Right hindlimb (tissue), 1 donor: Measurements from ENCODE around the gene OSBP2.
A peak's percentile ranks its signal among the peaks of the same experiment; 100 is the strongest.
"Not testable (repeated sequence)": the region's sequence is repeated elsewhere in the genome, so short reads cannot be mapped to it uniquely, and the experiment has no call there.

ENCODE experiments used
- DNase-seq: peaks from one replicate; pipeline ENCODE4 v3.0.0-alpha.2; 2018

Gene OSBP2, protein sequence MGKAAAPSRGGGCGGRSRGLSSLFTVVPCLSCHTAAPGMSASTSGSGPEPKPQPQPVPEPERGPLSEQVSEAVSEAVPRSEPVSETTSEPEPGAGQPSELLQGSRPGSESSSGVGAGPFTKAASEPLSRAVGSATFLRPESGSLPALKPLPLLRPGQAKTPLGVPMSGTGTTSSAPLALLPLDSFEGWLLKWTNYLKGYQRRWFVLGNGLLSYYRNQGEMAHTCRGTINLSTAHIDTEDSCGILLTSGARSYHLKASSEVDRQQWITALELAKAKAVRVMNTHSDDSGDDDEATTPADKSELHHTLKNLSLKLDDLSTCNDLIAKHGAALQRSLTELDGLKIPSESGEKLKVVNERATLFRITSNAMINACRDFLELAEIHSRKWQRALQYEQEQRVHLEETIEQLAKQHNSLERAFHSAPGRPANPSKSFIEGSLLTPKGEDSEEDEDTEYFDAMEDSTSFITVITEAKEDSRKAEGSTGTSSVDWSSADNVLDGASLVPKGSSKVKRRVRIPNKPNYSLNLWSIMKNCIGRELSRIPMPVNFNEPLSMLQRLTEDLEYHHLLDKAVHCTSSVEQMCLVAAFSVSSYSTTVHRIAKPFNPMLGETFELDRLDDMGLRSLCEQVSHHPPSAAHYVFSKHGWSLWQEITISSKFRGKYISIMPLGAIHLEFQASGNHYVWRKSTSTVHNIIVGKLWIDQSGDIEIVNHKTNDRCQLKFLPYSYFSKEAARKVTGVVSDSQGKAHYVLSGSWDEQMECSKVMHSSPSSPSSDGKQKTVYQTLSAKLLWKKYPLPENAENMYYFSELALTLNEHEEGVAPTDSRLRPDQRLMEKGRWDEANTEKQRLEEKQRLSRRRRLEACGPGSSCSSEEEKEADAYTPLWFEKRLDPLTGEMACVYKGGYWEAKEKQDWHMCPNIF

DNA sequence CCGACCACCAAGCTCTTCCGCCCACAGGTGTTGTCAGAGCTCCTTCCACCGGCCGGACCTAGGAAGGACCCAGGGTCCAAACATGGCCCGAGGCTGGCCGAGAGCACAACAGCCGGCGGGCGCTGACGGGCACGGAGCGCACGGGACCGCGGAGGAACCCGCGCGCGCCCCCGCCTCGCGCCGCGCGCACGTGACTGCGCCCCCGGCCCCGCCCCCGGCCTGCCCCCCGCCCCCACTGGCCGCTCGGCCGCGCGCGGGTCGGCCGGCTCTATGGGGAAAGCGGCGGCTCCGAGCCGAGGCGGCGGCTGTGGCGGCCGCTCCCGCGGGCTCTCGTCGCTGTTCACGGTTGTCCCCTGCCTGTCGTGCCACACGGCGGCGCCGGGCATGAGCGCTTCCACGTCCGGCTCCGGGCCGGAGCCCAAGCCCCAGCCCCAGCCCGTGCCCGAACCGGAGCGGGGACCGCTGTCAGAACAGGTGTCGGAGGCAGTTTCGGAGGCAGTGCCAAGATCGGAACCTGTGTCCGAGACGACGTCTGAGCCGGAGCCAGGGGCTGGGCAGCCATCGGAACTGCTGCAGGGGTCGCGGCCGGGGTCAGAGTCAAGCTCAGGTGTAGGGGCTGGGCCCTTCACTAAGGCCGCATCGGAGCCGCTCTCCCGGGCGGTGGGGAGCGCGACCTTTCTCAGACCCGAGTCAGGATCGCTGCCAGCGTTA lies at the start of gene OSBP2:
OSBP2 (plus strand) TSS at position 235 of the 711 bp plus-strand sequence; CDS start at position 271, 36 bp downstream.
- peak; percentile 36 for DNase-seq

DNA sequence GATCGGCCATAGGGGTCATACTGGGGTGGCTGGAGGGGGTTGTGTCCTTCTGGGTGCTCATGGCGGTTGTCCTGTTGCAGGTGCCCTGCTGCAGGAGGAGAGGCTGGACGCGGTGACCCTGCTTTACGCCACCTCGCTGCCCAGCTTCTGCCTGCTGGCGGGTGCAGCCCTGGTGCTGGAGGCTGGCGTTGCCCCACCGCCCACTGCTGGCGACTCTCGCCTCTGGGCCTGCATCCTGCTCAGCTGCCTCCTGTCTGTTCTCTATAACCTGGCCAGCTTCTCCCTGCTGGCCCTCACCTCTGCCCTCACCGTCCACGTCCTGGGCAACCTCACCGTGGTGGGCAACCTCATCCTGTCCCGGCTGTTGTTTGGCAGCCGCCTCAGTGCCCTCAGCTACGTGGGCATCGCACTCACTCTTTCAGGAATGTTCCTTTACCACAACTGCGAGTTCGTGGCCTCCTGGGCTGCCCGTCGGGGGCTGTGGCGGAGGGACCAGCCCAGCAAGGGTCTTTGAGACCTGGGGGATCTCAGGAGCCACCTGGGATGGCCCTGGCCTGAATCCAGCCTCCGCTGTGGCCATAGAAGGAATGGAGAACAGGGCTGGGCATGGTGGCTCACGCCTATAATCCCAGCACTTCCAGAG lies 48.0 kb upstream of the OSBP2 start:
- DNase-seq = no peak

DNA sequence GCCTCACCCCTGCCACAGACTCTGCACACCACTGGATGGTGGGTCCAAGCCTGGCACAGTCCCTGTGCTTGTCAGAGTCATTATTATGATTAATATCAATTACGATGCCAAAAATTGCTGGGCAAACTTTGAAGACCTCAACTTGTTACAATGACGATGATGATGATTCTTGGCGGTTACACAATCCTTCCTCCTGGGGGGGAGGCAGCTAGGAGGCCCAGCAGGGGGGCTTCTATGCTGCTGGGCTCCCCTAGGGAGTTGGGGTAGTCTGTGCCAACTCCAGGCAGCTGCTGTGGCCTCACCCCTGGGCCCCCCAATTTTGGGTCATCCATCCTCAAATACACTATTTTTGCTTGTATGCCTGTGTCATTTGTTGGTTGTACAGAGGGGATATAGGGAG lies 47.1 kb upstream of the OSBP2 start:
- no peak for DNase-seq

DNA sequence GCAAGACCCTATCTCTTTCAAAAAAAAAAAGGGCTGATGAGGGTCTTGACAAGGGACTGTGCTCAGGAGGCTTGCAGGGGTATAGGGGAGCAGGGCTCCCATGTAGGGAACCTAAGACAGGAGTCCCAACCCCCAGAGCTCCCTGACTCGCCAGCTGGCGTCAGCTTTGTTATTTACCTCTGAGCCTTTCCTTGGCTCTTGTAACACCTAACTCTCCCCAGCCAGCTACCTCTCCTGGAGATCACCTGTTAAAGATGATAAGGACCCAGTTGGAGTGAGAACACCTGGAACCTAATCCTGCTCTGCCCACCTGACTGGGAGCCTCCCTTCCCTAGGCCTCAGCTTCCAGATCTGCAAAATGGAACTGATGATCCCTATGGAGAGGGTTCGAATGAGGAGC lies 45.8 kb upstream of the OSBP2 start:
- no peak for DNase-seq

DNA sequence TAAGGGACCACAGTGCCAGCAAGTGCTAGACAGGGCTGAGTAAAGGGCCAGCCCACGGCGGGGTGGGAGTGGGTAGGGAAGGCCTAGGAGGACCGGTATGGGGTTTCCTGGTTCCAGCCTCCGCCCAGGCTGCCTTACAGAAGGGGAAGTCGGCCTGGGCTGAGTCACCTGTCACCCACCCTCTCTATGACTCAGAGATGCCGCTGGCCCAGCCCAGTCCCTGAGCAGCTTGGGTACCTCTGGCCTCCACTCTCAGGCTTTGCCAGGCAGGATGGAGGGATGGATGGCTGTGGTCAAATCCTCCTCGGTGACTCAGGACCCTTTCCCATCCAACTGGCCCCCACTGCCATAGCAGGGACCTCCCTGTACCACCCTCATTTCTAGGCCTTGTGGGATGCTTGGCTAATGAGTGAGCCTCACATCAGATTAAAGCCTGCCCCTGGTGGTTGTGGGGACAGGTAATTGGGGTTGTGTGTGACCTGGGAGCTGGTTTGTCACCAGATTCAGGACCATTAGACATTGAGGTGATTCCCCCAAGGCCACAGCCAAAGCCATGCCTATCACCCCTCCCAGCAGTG lies 45.2 kb upstream of the OSBP2 start:
- DNase-seq = no peak

DNA sequence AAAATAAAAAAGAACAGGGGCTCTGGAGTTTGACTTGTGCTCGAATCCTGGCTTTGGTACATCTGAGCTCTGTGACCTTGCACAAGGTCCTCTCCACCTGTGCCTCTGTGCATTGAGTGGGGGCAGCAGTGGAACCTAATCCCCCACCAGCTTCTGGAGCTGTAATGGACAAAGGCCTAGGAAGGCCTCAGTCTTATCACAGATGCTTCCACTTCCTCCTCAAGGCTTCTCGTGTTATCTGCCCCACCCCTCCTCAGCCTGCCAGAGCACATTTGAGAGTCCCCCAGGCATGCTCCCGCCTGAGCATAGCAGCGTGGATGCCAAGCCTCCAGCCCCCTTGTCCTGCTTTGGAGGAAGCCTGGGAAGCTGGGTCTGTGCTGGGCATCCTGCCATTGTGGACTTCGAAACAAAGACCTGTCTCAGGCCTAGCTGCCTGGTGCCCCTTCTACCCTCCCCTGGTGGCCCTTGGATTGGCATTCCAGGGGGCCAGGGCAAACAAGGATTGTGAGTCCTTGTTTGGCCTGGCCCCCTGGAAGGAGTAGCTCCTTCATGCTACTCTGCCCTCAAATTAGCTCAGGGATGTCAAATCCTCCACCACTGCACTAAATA lies 44.1 kb upstream of the OSBP2 start:
- no peak for DNase-seq

DNA sequence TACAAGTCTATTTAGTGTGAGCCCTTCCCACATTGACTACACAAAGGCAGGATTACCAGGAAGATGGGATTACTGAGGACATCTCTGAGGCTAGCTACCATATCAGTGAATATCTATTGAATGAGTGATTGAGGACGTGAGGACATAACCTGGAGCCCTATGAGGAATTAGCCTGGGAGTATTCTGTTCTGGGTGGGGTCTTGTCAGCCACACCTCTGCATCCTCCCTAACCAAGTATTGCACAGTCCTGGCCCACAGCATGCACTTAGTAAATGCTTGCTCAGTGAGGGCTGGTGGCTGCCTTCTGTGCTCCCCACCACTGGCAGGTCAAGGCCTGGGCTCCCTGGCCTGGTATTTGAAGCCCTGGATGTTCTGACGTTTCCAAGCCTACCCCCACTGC lies 41.8 kb upstream of the OSBP2 start:
- no peak for DNase-seq

DNA sequence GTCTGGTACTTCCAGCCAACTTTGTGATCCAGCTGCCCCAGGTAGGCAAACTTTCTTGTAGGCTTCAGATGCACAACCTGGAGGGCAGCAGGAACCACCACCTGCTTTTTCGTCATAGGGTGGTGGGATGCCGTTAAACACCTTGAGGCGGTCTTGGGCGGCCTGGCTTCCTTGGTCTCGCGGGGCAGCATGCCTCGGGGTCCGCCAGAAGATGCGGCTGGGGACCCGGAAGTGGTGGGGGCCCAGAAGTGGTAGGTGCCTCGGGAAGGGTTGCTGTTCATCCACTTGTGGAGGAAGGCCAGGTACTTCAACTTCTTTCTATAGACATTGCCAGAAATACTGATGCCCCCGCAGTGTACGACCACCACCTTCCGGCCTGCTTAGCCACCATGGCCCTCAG lies 40.3 kb upstream of the OSBP2 start:
- no peak for DNase-seq

DNA sequence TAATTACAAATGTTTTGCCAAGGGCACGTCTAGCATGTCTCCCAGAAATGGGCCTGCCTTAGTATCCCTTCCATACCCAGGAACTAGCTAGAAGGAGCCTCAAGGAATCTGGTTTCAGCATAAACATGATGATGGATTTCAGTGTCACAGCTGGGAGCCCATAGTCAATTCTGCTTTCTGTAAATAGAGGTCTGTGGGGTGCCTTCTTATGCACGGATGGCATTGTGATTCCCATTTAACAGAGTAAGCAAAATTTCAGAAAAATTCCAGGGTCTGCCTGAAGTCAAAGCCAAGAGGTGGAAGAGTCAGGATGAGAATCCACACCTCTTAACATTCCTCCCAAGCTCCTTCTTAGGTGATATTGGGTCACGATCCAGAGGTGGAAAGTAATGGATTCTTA lies 39.1 kb upstream of the OSBP2 start:
- no peak for DNase-seq

DNA sequence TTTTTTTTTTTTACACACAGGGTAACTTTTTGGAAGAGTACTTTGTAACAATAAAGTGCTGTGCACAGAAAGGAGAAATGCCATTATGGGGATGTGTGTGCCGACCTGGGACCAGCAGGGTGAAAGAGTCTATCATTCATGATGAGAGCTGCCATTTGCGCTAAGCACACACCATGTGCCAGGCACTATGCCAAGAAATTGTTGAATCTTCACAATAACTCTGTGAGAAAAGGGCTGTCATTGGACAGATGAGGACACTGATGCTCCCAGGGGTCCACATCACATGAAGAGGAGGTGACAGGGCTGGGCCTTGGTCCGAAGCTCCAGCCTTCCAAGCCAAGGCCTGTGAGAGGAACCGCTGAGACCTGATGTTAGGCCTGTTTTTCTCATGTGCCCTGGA lies 32.6 kb upstream of the OSBP2 start:
- no peak for DNase-seq

DNA sequence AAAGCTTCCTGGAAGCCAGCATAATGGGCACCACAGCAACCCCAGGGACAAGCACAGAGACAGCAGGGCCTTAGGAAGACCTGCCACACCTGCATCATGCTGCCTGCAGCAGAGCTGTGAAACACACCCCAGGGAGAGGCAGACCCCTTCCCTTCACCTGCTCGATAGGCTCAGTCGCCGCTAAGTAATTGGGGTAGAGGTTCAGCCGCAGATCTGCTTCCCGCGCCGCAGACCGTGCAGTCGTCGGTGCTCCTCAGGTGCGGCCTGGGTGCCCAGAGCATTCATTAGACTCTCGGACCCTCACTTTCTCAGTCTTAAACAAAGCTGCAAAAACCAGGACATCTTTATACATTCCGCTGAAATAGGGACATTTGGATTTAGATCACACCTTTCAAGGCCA lies 29.9 kb upstream of the OSBP2 start:
- DNase-seq = no peak

DNA sequence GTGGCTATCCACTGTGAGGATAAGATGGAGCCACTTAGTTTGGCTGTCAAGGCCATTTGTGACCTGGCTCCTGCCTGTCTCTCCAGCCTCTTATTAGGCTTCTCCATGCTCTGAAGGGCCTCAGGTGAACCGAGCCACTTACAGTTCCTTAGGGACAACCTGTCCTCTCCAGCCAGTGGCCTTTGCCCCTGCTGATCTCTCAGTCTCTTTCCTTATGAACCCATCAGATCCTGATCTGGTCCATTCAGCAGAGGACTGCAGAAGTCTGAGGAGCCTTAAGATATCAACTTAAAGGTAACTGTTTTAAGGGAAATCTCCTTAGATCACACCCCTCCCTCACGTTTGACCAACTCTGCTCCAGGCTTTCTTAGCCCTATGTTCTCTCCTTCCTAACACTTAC lies 29.4 kb upstream of the OSBP2 start:
- DNase-seq = no peak

DNA sequence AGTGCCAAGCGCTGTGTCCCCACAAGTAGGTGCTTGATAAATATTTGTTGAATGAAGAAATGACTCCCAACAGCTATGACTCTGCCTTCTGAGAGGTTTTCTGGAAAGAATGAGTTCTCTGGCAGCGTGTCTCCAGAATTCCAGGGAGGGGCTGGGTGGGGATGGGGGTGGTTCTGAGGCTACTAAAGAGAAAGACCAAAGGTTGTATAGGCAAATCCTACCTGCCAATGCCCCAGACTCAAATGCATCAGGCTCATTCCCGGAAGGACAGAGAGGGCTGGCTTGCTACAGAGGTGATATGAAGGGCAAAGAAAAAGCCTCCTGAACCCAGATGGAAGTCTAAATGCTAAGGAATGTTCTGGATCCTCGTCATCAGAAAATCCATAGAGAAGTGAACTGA lies 28.9 kb upstream of the OSBP2 start:
- no peak for DNase-seq

DNA sequence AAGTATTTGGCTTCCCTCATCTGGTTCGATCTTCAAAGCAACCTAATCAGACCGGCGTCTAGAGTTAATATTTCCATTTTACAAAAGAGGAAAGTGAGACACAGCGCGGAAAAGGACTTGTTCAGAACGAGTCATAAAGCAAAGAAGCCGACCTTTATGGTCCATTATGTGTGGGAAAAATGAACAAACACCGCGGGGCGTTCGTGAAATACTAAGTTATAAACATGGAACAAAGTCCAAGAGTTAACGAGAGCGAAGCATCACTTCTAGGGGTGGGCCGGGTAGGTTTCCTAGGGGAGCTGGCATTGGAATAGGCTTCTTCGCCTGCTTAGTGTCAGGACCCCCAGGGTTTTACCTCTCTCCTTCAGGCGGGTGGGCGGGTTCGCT lies 27.6 kb upstream of the OSBP2 start:
- no peak for DNase-seq

DNA sequence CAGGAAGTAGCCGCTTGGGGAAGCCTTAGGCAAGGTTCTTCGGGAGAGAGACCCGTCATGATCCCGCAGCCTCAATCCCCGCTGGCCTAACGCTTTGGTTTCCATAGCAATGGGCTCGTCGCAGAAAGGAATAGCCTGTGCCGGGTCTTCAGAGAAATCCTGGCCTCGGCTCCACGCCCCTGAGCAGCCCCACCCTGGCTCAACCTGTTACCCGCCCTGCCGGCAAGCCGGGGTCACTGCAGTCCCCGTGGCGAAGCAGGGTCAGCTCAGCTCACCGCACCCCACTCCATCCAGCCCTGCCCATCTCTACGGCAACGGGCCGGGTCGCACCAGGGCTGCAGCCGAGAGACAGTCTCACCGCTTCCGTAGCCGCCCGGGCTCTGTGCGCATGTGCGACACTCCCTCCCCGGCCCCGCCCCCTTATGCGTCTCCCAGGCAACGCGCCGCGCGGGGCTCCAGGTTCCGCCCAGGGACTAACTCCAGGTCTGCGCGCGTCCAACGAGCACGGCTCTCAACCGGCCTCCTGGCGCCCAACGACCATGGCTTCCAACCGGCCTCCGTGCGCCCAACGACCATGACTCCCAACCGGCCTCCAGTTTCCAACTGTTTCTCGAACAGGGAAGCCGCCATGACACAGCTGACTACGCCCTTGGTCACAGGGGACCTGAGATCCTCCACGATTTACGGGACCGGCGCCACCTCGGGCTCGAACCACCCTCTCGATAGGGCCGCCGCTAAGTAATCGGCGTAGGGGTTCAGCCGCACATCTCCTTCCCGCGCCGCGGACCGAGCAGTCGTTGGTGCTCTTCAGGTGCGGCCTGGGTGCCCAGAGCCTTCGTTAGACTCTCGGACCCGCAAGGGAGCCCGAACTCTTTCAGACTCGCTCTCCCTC lies 26.9 kb upstream of the OSBP2 start, which contains the start of gene DUSP18:
DUSP18 (minus strand) TSS at position 382 of the 892 bp plus-strand sequence. CDS start 3,872 bp downstream, outside the sequence.
- DNase-seq = peak; percentile 94

DNA sequence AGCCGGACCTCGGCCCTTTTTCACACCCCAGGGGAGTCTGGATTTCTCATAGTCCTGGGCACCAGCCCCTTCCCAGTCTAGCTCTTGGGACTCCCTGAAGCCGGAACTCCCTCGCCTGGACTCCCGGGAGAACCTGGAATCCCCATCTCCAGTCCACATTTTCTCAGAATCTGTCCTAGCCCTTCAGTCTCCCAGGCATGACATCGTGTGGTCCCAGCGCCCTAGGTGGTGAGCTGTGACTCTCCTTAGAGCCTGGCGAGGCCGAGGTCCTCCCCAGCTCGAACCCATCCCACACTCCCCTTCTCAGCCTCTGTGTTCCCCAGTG lies 26.3 kb upstream of the OSBP2 start:
- DNase-seq = no peak

DNA sequence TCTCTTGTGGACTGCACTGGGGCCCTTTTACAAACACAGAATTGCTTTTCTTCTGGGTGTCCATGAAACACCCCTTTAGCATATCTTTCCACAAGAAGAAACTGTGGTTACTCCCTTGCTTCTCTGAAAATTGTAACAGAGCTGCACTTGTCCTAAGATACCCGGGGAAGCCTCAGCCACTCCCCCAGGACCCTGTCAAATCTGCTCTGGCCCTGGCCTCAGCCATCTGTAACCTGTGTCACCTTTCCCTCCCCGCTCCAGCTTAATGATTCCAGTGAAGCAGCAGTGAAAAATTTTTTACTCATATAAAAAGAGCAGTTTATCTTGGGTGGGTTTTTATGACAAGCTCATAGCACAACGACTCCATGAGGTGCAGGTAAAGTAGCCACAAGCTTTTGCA lies 23.6 kb upstream of the OSBP2 start:
- no peak for DNase-seq

DNA sequence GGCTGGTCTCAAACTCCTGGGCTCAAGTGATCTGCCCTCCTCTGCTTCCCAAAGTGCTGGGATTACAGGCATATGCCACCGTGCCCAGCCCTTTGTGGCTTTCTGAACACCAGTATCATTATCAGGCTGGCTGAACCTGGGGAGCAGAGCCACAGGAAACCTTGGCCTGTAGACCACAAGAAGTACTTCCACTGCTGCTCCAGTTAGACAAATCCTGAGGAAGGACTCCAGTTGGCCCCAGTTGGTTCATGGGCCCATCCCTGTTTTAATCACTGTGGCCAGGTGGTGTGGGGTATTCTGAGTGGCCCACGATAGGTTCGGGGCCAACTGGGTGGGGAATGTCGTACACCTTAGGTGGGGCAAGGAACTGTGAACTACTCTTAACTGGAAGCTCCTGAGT lies 21.5 kb upstream of the OSBP2 start:
- DNase-seq = no peak

DNA sequence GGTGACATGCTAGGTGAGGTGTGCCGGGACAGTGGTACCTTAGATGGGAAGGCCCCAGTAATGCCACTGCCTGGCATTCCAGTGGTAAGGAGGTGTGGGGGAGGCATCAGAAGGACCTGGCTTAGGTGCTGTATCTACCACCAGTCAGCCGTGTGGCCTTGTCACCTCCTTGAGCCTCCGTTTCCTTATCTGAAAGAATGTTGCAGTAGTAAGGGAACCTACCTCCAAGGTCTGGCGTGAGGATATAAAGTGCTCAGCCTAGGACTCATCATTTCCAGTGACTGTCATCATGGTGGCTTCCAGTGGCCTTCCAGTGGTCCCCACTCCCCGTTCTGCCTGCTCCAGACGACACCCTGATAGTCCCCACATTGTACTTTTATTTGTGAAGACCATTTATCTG lies 20.2 kb upstream of the OSBP2 start:
- DNase-seq = no peak

DNA sequence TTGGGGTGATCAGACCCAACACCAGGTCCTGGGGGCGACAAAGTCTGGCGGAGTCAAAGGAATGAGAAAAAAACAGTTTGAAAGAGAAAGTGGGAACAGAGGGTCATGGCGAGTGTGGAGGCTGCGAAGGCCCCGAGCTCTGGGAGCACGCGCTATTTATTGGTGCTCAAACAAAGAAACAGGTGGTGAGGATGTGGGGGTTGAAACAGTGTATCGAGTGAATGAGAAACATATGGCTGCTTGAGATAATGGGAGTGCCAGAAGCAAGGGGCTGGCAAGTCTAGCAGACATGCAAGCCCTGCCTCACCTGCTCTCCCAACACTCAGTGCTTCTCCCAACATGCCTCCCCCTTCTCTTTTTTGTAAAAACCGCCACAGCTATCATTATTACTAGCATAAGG lies 19.2 kb upstream of the OSBP2 start:
- DNase-seq = no peak

DNA sequence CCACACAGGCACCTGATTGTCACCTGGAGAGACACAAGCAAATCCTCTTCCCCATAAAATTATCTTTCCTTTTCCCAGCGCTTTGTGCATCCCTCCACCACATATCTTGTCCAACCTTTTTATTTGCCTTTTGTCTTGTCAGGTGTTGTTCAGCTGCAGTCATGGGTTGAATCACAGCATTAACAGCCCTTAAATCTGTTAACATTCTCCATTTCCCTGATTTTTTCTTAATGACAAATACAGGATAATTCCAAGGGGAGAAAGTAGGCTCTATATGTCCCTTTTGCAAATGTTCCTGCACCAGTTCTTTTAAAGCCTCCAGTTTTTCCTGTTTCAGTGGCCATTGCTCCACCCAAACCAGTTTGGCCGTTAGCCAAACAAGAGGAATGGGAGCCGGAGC lies 18.1 kb upstream of the OSBP2 start:
- not testable (repeated sequence) for DNase-seq
